Heart left ventricle (tissue), 16 donors: ENCODE data around the gene UBE3A. TPM values are rescaled to one million over a fixed set of nuclear protein-coding genes. Genes with fewer than 3 reads are reported as not detected.

Source experiments
- ATAC-seq, 4 donors: fragments of 200-7000 bp; cut with Tn5 transposase; one replicate each; pipeline ENCODE4 v1.9.1; 2020 to 2022; ENCODE audit warnings: moderate library complexity in 4 of 4, mild to moderate bottlenecking in 3 of 4, moderate number of reproducible peaks in 1 of 4
- DNase-seq, 5 donors: peaks; one replicate each; pipeline ENCODE4 v3.0.0-alpha.2; 2020
- H3K27ac ChIP-seq, 12 donors: fragments of 200-600 bp; sonication (generic) in 4 of 12; one replicate each; pipeline versions ENCODE4 v1.5.0 to v1.8.0; 2016 to 2022; ENCODE audit warnings: mild to moderate bottlenecking in 2 of 12
- H3K27me3 ChIP-seq, 9 donors: fragments of 200-600 bp; sonication (generic) in 2 of 9; one replicate each; pipeline versions ENCODE4 v1.5.1 to v1.8.0; 2016 to 2022; ENCODE audit warnings: mild to moderate bottlenecking in 3 of 9
- H3K36me3 ChIP-seq, 9 donors: fragments of 200-600 bp; sonication (generic) in 2 of 9; one replicate each; pipeline versions ENCODE4 v1.5.0 to v1.8.0; 2018 to 2022; ENCODE audit warnings: mild to moderate bottlenecking in 2 of 9
- H3K4me1 ChIP-seq, 12 donors: fragments of 200-600 bp; sonication (generic) in 4 of 12; one replicate each; pipeline versions ENCODE4 v1.5.0 to v1.8.0; 2016 to 2022; ENCODE audit warnings: mild to moderate bottlenecking in 3 of 12
- H3K4me3 ChIP-seq, 12 donors: fragments of 200-600 bp; sonication (generic) in 4 of 12; one replicate each; pipeline versions ENCODE4 v1.5.0 to v1.8.0; 2017 to 2022; ENCODE audit warnings: mild to moderate bottlenecking in 9 of 12, moderate library complexity in 4 of 12
- H3K9me3 ChIP-seq, 12 donors: fragments of 200-600 bp; sonication (generic) in 4 of 12; one replicate each; pipeline versions ENCODE4 v1.5.0 to v1.8.0; 2016 to 2022; ENCODE audit warnings: mild to moderate bottlenecking in 1 of 12
- POLR2A ChIP-seq, 2 donors: fragments of 450-650 bp; IDR thresholded peaks; one replicate each; pipeline ENCODE4 v1.6.1; 2017; ENCODE audit warnings: antibody characterized with exemption in 2 of 2, mild to moderate bottlenecking in 2 of 2, moderate library complexity in 2 of 2
- WGBS, 4 donors: extraction: QIAGEN DNeasy Blood & Tissue Kit in 2 of 4; methylation state at CpG; one replicate each; pipeline versions ENCODE4 v1.1.5 to v1.1.7; 2013 to 2018; 5-methylcytosine and 5-hydroxymethylcytosine counted together
- intact Hi-C, 10 donors: fragments of 100-400 bp; cut with DNase I; formaldehyde crosslinking; loops; one replicate each; pipeline versions ENCODE4 v1.11.1 to v1.14.2; 2022
- polyA plus RNA-seq, 2 donors: library from polyadenylated mRNA; stranded (reverse); fragments of 200-250 nt; gene quantifications; one replicate each; pipeline ENCODE4 v1.2.3, GENCODE V29; 2013
- total RNA-seq, 9 donors: library from RNA; depleted of rRNA in 2 of 9; stranded (reverse); fragments of >200 nt in 2 of 9; fragmentation: NEBNext Ultra II Directional in 3 of 9; extraction: Animal tissue kit (Norgen Biotek cat#: 25700) in 3 of 9; gene quantifications; one replicate each; pipeline versions ENCODE4 v1.1.0 to v1.2.4, GENCODE V29; 2016 to 2023
- TF ChIP-seq, protein P1 (sequence below), 12 donors: fragments of 200-600 bp; sonication (generic) in 4 of 12; IDR thresholded peaks; one replicate each; pipeline versions ENCODE4 v1.5.0 to v1.8.0; 2018 to 2022; ENCODE audit warnings: antibody characterized with exemption in 12 of 12, mild to moderate bottlenecking in 5 of 12
- donor health status: ischemic (EF 13 %, LVEDD 7.1; RV severe dilation, severe dysfunction).
- donor health status: healthy with polysubstance abuse.
- donor health status: DM: no; HTN: yes; CAD: no.
- donor health status: DM: no; HTN: no; CAD: no.
- donor health status: ischemic (EF 25% LVEDD 6.9; RV normal size, moderate dysfunction).
- donor health status: ischemic (EF 25% LVEDD 5.7; RV mildly dilated, moderate dysfunction).
- donor health status: healthy.
- donor health status: DM: yes; HTN: yes; CAD: no.
- donor health status: ischemic (EF 35%, LVEDD 5.7; RV mildly dilated, moderate dysfunction).
- donor health status: nonischemic (EF 11% LVEDD 7.7; RV severe dilation, severe dysfunction).
- donor health status: DM: yes; HTN: yes; CAD: no.
- donor health status: PGD.
- donor health status: ischemic (EF 29% LVEDD 5.4; RV normal size, mild dysfunction).
- donor health status: nonischemic (EF 23%, LVEDD 6.1; RV moderate dilation, normal function).

Gene UBE3A
- total and polyA plus RNA-seq, 11 donors = 34.6 to 140 (median 103) TPM

DNA sequence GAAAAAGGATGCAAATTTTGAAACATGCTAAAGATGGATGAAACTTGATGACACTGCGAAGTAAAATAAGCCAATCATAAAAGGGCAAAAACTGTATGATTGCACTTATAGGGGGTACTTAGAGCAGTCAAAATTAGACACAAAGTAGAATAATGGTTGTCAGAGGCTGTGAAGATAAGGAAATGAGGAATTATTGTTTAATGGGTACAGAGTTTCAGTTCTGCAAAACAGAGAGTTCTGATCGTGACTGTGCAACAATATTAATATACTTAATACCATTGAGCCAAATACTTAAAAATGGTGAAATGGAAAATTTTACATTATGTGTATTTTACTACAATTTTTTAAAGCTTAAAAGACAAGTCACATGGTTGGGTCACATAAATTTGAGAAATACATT lies 35.1 kb downstream of the UBE3A start:
- no peaks in the 10 kb centered on the region for H3K27me3 ChIP-seq
- peaks cover 0 to 30% (median 11%) of the 10 kb centered on the region in 12 donors for H3K9me3 ChIP-seq
- H3K36me3 ChIP-seq = peaks cover 0 to 50% (median 23%) of the 10 kb centered on the region in 9 donors
- no peak overlapping the region for H3K27ac ChIP-seq
- DNase-seq (no peak), ATAC-seq (no peak)
- 94 to 97% (median 95%) methylated on average over 2 of the region's 2 CpGs for WGBS, 4 donors
- TF ChIP-seq POLR2A (IDR thresholded peaks at IDR 0.05) = no peak
- TF ChIP-seq, protein P1, sequence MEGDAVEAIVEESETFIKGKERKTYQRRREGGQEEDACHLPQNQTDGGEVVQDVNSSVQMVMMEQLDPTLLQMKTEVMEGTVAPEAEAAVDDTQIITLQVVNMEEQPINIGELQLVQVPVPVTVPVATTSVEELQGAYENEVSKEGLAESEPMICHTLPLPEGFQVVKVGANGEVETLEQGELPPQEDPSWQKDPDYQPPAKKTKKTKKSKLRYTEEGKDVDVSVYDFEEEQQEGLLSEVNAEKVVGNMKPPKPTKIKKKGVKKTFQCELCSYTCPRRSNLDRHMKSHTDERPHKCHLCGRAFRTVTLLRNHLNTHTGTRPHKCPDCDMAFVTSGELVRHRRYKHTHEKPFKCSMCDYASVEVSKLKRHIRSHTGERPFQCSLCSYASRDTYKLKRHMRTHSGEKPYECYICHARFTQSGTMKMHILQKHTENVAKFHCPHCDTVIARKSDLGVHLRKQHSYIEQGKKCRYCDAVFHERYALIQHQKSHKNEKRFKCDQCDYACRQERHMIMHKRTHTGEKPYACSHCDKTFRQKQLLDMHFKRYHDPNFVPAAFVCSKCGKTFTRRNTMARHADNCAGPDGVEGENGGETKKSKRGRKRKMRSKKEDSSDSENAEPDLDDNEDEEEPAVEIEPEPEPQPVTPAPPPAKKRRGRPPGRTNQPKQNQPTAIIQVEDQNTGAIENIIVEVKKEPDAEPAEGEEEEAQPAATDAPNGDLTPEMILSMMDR (IDR thresholded peaks at IDR 0.05) = no peak
- H3K4me3 ChIP-seq = no peak overlapping the region
- intact Hi-C loops = no loop called here
- peaks cover 0 to 55% (median 16%) of the 10 kb centered on the region in 12 donors for H3K4me1 ChIP-seq

DNA sequence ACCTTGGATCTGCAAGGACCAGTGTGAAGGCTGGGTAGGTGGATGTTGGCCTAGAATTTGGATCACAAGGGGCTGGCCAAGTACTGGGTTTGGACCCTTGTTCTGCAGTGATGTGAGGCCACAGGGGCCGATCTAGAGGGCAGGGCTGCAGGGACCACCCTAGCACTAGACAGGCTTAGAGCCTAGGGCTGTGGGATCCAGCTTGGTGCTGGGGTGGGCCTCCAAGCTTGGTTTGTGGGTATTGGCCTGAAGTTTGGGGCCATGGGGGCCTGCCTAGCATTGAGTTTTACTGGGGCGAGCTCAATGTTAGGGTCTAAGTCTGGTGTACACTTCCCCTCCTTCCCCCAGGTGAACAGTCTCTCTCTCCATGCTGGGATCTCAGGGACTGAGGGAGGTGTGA lies 36.5 kb downstream of the UBE3A start:
- H3K9me3 ChIP-seq = peaks cover 0 to 30% (median 11%) of the 10 kb centered on the region in 12 donors
- H3K4me3 ChIP-seq = no peak overlapping the region
- no peaks in the 10 kb centered on the region for H3K27me3 ChIP-seq
- 93 to 100% (median 99%) methylated on average over 1 to 2 of the region's 2 CpGs for WGBS, 4 donors
- TF ChIP-seq POLR2A (IDR thresholded peaks at IDR 0.05) = no peak
- TF ChIP-seq, protein P1 (IDR thresholded peaks at IDR 0.05) = no peak
- H3K36me3 ChIP-seq = peaks cover 0 to 46% (median 23%) of the 10 kb centered on the region in 9 donors
- H3K27ac ChIP-seq = peak overlapping the region in 1 of 12 donors; percentile 83
- ATAC-seq (no peak), DNase-seq (no peak)
- H3K4me1 ChIP-seq = peaks cover 0 to 49% (median 7%) of the 10 kb centered on the region in 12 donors
- intact Hi-C loops = no loop called here

DNA sequence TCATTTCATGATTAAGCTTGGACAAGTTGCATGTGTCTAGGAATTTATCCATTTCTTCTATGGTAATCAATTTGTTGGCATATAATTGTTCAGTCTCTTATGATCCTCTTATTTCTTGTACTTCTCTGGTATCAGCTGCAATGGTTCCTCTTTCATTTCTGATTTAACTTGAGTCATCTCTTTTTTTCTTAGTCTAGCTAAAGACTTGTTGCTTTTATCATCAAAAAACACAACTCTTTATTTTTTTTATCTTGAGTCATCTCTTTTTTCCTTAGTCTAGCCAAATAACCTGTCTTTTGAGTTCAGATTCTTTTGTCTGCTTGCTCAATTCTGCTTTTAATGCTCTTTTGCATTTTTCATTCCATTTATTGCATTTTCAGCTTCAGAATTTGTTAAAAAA lies 37.3 kb downstream of the UBE3A start:
- no peaks in the 10 kb centered on the region for H3K27me3 ChIP-seq
- peaks cover 0 to 50% (median 3%) of the 10 kb centered on the region in 12 donors for H3K4me1 ChIP-seq
- intact Hi-C loops = no loop called here
- H3K27ac ChIP-seq = peak overlapping the region in 1 of 12 donors; percentile 83
- no peak for TF ChIP-seq POLR2A (IDR thresholded peaks at IDR 0.05)
- TF ChIP-seq, protein P1 (IDR thresholded peaks at IDR 0.05) = no peak
- no peak overlapping the region for H3K4me3 ChIP-seq
- peaks cover 0 to 46% (median 23%) of the 10 kb centered on the region in 9 donors for H3K36me3 ChIP-seq
- ATAC-seq (no peak), DNase-seq (no peak)
- H3K9me3 ChIP-seq = peaks cover 0 to 30% (median 11%) of the 10 kb centered on the region in 12 donors

DNA sequence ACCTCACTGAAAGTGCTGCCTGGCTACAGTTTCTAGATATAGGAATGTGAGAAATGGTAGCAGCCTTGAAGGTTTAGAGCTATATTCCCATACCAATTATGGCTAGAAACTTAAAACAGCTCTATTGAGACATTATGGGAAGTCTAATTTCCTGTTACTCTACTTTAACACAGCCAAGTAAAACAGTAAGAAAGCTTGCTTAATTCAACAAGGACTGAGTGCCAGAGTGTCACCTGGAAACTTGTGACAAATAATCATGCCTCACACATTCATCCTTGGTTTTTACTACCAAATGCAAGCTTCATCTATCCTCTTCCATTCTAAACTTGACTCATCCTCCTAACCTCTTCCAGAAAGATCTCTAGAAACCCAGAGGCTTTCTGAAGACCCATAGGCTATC lies 41.7 kb downstream of the UBE3A start:
- peak overlapping the region in 1 of 12 donors; percentile 23 for H3K27ac ChIP-seq
- no peak for DNase-seq
- intact Hi-C loops = loop anchor here in 1 of 10 donors (10.0 kb wide), 1 partner anchor 52 kb away; no protein-coding TSS in a partner anchor

More for the DNA sequence above, 41.7 kb downstream of the UBE3A start:
- H3K9me3 ChIP-seq = peaks cover 0 to 15% (median 7%) of the 10 kb centered on the region in 12 donors
- TF ChIP-seq, protein P1 (IDR thresholded peaks at IDR 0.05) = no peak
- no peak for TF ChIP-seq POLR2A (IDR thresholded peaks at IDR 0.05)
- H3K36me3 ChIP-seq = peaks cover 0 to 13% (median 5%) of the 10 kb centered on the region in 9 donors
- H3K4me3 ChIP-seq = no peak overlapping the region
- peaks cover 0 to 55% (median 11%) of the 10 kb centered on the region in 12 donors for H3K4me1 ChIP-seq
- ATAC-seq = peak in 2 of 4 donors; percentile 36 to 38
- no peaks in the 10 kb centered on the region for H3K27me3 ChIP-seq
